NB4 (cell line): ENCODE results near the gene CLPTM1L.
"Not testable (repeated sequence)": the region's sequence is repeated elsewhere in the genome, so short reads cannot be mapped to it uniquely, and the experiment has no call there.

Experiments used
- DNase-seq: peaks from one replicate; pipeline ENCODE4 v3.0.0; 2010; ENCODE audit warnings: low read depth
- H3K4me3 ChIP-seq: one replicate; pipeline ENCODE4 v1.5.1; 2011; ENCODE audit warnings: mild to moderate bottlenecking, low read depth, low read length, moderate library complexity
- CTCF ChIP-seq: IDR thresholded peaks from one replicate; pipeline ENCODE4 v1.5.1; 2012; ENCODE audit warnings: low read depth, low read length
- MAX ChIP-seq: IDR thresholded peaks from 2 replicates; pipeline ENCODE4 v1.6.1; 2011; ENCODE audit warnings: low read depth, low read length
- MYC ChIP-seq: IDR thresholded peaks from 2 replicates; pipeline ENCODE4 v1.6.1; 2011; ENCODE audit warnings: low read depth, low read length
- POLR2A ChIP-seq: IDR thresholded peaks from 2 replicates; pipeline ENCODE4 v1.6.1; 2011; ENCODE audit warnings: mild to moderate bottlenecking; ENCODE audit not compliant: insufficient read length; ENCODE audit errors: extremely low read depth

CLPTM1L gene

GRCh38 chr5:1332461-1333001 lies 12.4 kb downstream of the CLPTM1L start:
- no peak for TF ChIP-seq MYC
- no peak for TF ChIP-seq MAX
- H3K4me3 ChIP-seq = no peak overlapping the region
- DNase-seq = peak; percentile 58

- no peak for TF ChIP-seq CTCF
- no peak for TF ChIP-seq POLR2A
- TF ChIP-seq MYC = no peak
- TF ChIP-seq MAX = no peak
These were observed 13.0 kb downstream of the CLPTM1L start for GRCh38 chr5:1331861-1332405.

GRCh38 chr5:1330847-1331831 lies 13.8 kb downstream of the CLPTM1L start:
- no peak for DNase-seq
- H3K4me3 ChIP-seq = no peak overlapping the region
- TF ChIP-seq CTCF (no peak), POLR2A (no peak), MYC (no peak), MAX (no peak)

More at GRCh38 chr5:1331861-1332405, 13.0 kb downstream of the CLPTM1L start:
- DNase-seq = no peak
- no peak overlapping the region for H3K4me3 ChIP-seq

GRCh38 chr5:1330146-1330846 lies 14.6 kb downstream of the CLPTM1L start:
- TF ChIP-seq MAX (no peak), CTCF (no peak), POLR2A (no peak), MYC (no peak)
- no peak for DNase-seq
- H3K4me3 ChIP-seq = no peak overlapping the region

GRCh38 chr5:1329111-1329579 lies 15.8 kb downstream of the CLPTM1L start:
- H3K4me3 ChIP-seq = no peak overlapping the region
- TF ChIP-seq CTCF = no peak
- TF ChIP-seq MYC = no peak
- TF ChIP-seq MAX = no peak
- TF ChIP-seq POLR2A = no peak
- no peak for DNase-seq

- not testable (repeated sequence) for H3K4me3 ChIP-seq, DNase-seq
These were observed 16.4 kb downstream of the CLPTM1L start for GRCh38 chr5:1328237-1329110.

GRCh38 chr5:1326901-1327756 lies 17.8 kb downstream of the CLPTM1L start:
- not testable (repeated sequence) for DNase-seq, H3K4me3 ChIP-seq

- not testable (repeated sequence) for H3K4me3 ChIP-seq, DNase-seq
These were observed 18.4 kb downstream of the CLPTM1L start for GRCh38 chr5:1326532-1326875.
